HG02840 (cell line): ENCODE data around the gene SIK2.
"Not testable (repeated sequence)": the region's sequence is repeated elsewhere in the genome, so short reads cannot be mapped to it uniquely, and the experiment has no call there.

Experiments used
- ATAC-seq: cut with Tn5 transposase; IDR thresholded peaks from one replicate; pipeline ENCODE4 v1.9.1; 2021; ENCODE audit warnings: mild to moderate bottlenecking, moderate library complexity, moderate number of reproducible peaks; ENCODE audit not compliant: unreplicated experiment, low FRiP score

Gene SIK2

GRCh38 chr11:111743700-111744099, 141.5 kb downstream of the SIK2 start:
- ATAC-seq: no peak

- ATAC-seq: no peak
These were observed 143.7 kb downstream of the SIK2 start for GRCh38 chr11:111745719-111746504.

- no peak for ATAC-seq
These were observed 146.0 kb downstream of the SIK2 start for GRCh38 chr11:111748035-111748804.

DNA sequence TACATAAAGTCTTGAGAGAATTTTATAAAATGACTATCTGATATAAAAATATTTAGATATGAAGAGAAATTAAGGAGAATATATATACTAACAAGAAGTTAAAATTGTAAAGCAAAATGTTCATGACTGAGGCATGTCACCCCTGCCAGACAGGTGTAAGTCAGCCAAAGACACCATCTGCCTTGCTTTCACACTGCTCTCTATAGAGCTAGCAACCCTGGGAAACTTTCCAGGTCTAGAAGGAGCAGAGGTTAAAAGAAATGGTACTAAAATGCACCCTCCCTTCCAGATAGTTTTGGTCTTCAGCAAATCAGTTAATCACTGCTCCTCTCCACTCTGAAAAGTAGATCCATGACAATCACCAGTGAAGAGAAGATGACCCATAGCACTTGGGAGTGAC, 147.4 kb downstream of the SIK2 start:
- no peak for ATAC-seq

GRCh38 chr11:111756097-111756496, 153.8 kb downstream of the SIK2 start:
- ATAC-seq: no peak

- ATAC-seq: no peak
These were observed 157.1 kb downstream of the SIK2 start for GRCh38 chr11:111759376-111759775.

DNA sequence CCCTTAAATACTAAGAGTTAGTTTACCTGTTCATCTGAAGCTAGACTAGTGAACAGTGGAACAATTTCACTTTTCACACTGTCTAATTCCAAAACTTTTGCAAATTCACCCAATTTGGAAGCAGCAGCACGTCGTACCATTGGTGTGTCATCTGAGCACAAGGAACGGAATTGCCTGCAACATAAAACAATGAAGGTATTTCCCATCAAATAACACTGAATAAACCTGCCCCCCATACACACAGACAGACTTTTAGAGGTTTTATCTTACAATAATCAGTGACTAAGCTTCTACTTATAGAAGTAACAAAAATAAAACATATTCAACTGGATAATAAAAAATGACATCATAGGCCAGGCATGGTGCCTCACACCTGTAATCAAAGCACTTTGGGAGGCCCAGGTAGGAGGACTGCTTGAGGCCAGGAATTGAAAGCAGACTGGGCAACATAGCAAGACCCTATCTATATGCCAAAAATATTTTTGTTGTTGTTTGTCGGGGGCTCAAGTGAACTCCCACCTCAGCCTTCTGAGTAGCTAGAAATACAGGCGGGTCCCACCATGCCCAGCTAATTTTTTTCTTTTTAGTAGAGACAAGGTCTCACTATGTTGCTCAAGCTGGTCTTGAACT, 157.6 kb downstream of the SIK2 start:
- ATAC-seq: no peak

DNA sequence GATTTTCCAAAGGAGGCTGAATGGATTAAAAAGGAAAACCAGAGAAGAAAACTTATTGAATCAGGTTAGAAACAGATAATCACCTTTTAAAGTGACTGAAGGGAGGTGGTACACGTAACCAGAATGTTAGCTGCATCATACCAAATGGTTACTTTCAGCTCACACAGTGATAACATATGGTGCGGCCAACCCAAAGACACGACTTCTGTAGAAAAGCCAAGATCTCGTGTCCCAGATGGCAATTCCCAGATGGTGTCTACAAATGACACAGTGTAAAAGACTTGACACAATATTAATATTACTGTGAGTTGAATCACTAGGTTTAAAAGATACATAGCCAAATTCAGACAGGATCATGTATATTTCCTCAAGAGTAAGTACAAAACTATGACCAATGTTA, 158.8 kb downstream of the SIK2 start:
- no peak for ATAC-seq

- no peak for ATAC-seq
These were observed 160.3 kb downstream of the SIK2 start for GRCh38 chr11:111762526-111762925.

GRCh38 chr11:111762981-111763643, 160.9 kb downstream of the SIK2 start:
- no peak for ATAC-seq

DNA sequence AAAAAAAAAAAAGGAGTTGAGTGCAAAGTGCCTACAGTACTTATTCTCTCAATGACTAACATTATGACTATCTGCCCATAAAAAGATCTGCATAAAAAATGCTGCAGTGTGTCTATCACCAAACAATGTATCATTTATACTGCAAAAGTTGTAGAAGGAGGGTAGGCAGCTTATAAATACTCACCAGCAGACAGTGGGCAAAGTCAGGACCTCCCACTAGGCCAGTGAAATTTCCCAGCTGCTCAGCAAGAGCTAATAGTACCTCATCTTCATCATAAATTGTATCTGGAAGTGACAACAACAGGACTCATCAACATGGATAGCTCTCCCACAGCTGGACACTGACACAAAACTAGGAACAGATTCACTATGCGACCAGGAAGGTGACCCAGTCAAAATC, 162.4 kb downstream of the SIK2 start:
- no peak for ATAC-seq

GRCh38 chr11:111765320-111765983, 163.2 kb downstream of the SIK2 start:
- peak; percentile 35 for ATAC-seq

- ATAC-seq: peak; percentile 84
These were observed 164.0 kb downstream of the SIK2 start, which contains the start of gene PPP2R1B for GRCh38 chr11:111765984-111766833. Gene PPP2R1B, minus strand, starts transcription at chr11:111766389. Its CDS starts 28 bp downstream, at chr11:111766361.

- ATAC-seq: peak; percentile 10
These were observed 164.5 kb downstream of the SIK2 start for GRCh38 chr11:111766834-111767142.

DNA sequence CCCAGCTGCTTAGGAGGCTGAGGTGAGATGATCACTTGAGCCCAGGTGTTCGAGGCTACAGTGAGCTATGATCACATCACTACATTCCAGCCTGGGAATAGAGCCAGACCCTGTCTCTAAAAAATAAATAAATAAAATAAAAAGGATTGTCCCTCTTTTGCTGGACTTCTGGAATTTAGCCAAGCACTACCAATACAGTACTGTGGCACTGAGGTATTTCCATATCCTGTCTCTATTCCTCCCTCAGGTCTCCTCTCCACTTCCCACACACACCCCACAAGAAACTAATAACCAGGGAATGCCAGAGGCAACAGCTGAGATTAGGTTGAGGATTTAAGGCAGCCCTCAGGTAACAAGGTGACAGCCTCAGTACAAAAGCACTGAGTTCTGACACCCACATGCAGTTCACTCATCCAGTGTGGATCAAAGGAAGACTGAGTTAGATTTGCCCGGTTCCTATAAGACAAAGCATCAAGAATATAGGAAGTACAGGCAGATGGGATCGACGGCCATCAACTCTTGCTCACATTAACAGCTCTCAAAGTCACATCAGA, 168.4 kb downstream of the SIK2 start:
- ATAC-seq: no peak

GRCh38 chr11:111771205-111771604, 169.0 kb downstream of the SIK2 start:
- not testable (repeated sequence) for ATAC-seq

DNA sequence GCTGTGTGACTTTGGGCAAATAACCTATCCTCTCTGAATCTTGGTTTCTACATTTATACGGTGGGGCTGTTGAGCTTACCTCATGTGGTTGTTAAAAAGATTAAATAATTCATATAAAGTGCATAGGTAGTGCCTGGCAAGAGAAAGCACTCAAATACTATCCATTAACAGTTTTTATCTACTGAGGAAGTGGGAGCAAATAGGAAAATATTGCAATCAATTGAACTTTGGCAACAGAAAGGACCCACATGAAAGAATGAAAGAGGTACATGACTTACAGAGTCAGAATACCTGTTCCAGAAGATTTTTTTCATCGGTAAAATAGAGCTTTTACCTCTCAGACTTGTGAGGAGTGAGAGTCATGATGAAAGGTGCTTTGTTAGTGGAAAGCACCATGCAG, 170.3 kb downstream of the SIK2 start:
- no peak for ATAC-seq

- ATAC-seq: no peak
These were observed 172.9 kb downstream of the SIK2 start for GRCh38 chr11:111774955-111775710.
